Nephron progenitor cell (in vitro differentiated cells): ENCODE results near the gene CCNT2.

Source experiments
- DNase-seq: peaks from one replicate; pipeline ENCODE4 v3.0.0; 2021
- H3K27ac Mint-ChIP-seq: 2 replicates; pipeline ENCODE4 v1.8.0; 2021; ENCODE audit warnings: mild to moderate bottlenecking, moderate library complexity, mixed read lengths
- H3K27me3 Mint-ChIP-seq: 2 replicates; pipeline ENCODE4 v1.8.0; 2021; ENCODE audit warnings: mild to moderate bottlenecking, low read depth, mixed read lengths; ENCODE audit not compliant: poor library complexity
- H3K36me3 Mint-ChIP-seq: 2 replicates; pipeline ENCODE4 v1.8.0; 2021; ENCODE audit warnings: low read depth, mixed read lengths
- H3K4me1 Mint-ChIP-seq: 2 replicates; pipeline ENCODE4 v1.8.0; 2021; ENCODE audit warnings: mixed read lengths
- H3K4me3 Mint-ChIP-seq: 2 replicates; pipeline ENCODE4 v1.8.0; 2021; ENCODE audit warnings: mild to moderate bottlenecking, moderate library complexity, mixed read lengths
- H3K9me3 Mint-ChIP-seq: 2 replicates; pipeline ENCODE4 v1.8.0; 2021; ENCODE audit warnings: mild to moderate bottlenecking, moderate library complexity, mixed read lengths
- CTCF ChIP-seq: fragments of 200-600 bp; sonication (generic); IDR thresholded peaks from 2 replicates; pipeline ENCODE4 v1.5.0; 2021; ENCODE audit warnings: antibody characterized with exemption

Gene CCNT2

GRCh38 chr2:134918526-134919340 is at the start of gene CCNT2:
Gene CCNT2 (plus strand): TSS chr2:134918822. CDS start chr2:134918855, 33 bp downstream.
- H3K4me1 Mint-ChIP-seq, result peaks cover 32% of the 10 kb centered on the region
- H3K4me3 Mint-ChIP-seq, result peak within 1 kb of the TSS; percentile 99
- DNase-seq, result peak; percentile 99
- peak; percentile 12 for TF ChIP-seq CTCF
- peak within 1 kb of the TSS; percentile 100 for H3K27ac Mint-ChIP-seq
- peaks cover 19% of the 10 kb centered on the region for H3K9me3 Mint-ChIP-seq
- H3K36me3 Mint-ChIP-seq, result peaks cover 23% of the 10 kb centered on the region
- H3K27me3 Mint-ChIP-seq, result peaks cover under 1% of the 10 kb centered on the region

- Mint-ChIP-seq H3K27ac (no peak overlapping the region), H3K27me3 (no peaks in the 10 kb centered on the region), H3K4me3 (no peak overlapping the region), H3K4me1 (no peaks in the 10 kb centered on the region), H3K36me3 (no peaks in the 10 kb centered on the region), H3K9me3 (no peaks in the 10 kb centered on the region)
- no peak for DNase-seq
- TF ChIP-seq CTCF, result no peak
Measured at GRCh38 chr2:134869946-134870736, 48.5 kb upstream of the CCNT2 start.

GRCh38 chr2:134873152-134873551 is 45.5 kb upstream of the CCNT2 start:
- no peak for DNase-seq
- TF ChIP-seq CTCF, result no peak
- Mint-ChIP-seq H3K36me3 (no peaks in the 10 kb centered on the region), H3K27ac (no peak overlapping the region), H3K4me1 (no peaks in the 10 kb centered on the region), H3K27me3 (no peaks in the 10 kb centered on the region), H3K4me3 (no peak overlapping the region), H3K9me3 (no peaks in the 10 kb centered on the region)

GRCh38 chr2:134875309-134875708 is 43.3 kb upstream of the CCNT2 start:
- no peak for TF ChIP-seq CTCF
- no peak for DNase-seq
- Mint-ChIP-seq H3K36me3 (no peaks in the 10 kb centered on the region), H3K27ac (no peak overlapping the region), H3K4me1 (no peaks in the 10 kb centered on the region), H3K27me3 (no peaks in the 10 kb centered on the region), H3K4me3 (no peak overlapping the region), H3K9me3 (peaks cover 12% of the 10 kb centered on the region)

- peaks cover 12% of the 10 kb centered on the region for H3K9me3 Mint-ChIP-seq
- no peaks in the 10 kb centered on the region for H3K36me3 Mint-ChIP-seq
- TF ChIP-seq CTCF, result no peak
- no peaks in the 10 kb centered on the region for H3K27me3 Mint-ChIP-seq
- H3K4me3 Mint-ChIP-seq, result no peak overlapping the region
- no peak overlapping the region for H3K27ac Mint-ChIP-seq
- no peak for DNase-seq
- H3K4me1 Mint-ChIP-seq, result no peaks in the 10 kb centered on the region
Measured at GRCh38 chr2:134882773-134883172, 35.8 kb upstream of the CCNT2 start.
